ENCODE data around the gene SPACA6. TPM values are rescaled to one million over a fixed set of nuclear protein-coding genes. Genes with fewer than 3 reads are reported as not detected.
A peak's percentile ranks its signal among the peaks of the same experiment; 100 is the strongest.

SPACA6 gene
- total RNA-seq, 1 experiment from 2014 or later: 29.5 TPM

- Histone ChIP-seq H3K27me3 (ENCODE audit: insufficient read depth, low read depth) (no peaks in the 10 kb centered on the region), H3F3A (ENCODE audit: insufficient read depth, low read depth) (peaks cover 33% of the 10 kb centered on the region), H4K20me1 (ENCODE audit: insufficient read depth) (0 out of 2 replicates have a peak, but pooled peaks cover 13% of the 10 kb centered on the region), H3K9me3 (ENCODE audit: insufficient read depth, low read depth) (no peaks in the 10 kb centered on the region), H3K4me3 (no peak overlapping the region), H2AFZ (no peak overlapping the region), H3K4me1 (replicated peaks; ENCODE audit: insufficient read depth) (no peaks in the 10 kb centered on the region), H3K27ac (no peak overlapping the region), H3K79me2 (ENCODE audit: low read depth) (no peaks in the 10 kb centered on the region), H3K9me2 (ENCODE audit: insufficient read depth) (no peaks in the 10 kb centered on the region), H3K4me2 (no peak overlapping the region), H3K36me3 (ENCODE audit: low read depth) (peaks cover 8% of the 10 kb centered on the region; the same call in 1 of the 2 replicates)
- BruUV-seq (replicated peaks): no TSS peak
- intact Hi-C loops (cut with micrococcal nuclease; ENCODE audit: unreplicated experiment): no loop called here
- POLR2A ChIA-PET (ENCODE audit: unreplicated experiment): no interaction called here
- DNase-seq: no peak
- TF ChIP-seq CTCF (conservative IDR thresholded peaks at IDR 0.05) (no peak), EZH2 (IDR thresholded peaks at IDR 0.05; ENCODE audit: low read depth) (no peak)
- CTCF ChIA-PET: no interaction called here
These were observed 6.0 kb downstream of the SPACA6 start for GRCh38 chr19:51699170-51699569.

DNA sequence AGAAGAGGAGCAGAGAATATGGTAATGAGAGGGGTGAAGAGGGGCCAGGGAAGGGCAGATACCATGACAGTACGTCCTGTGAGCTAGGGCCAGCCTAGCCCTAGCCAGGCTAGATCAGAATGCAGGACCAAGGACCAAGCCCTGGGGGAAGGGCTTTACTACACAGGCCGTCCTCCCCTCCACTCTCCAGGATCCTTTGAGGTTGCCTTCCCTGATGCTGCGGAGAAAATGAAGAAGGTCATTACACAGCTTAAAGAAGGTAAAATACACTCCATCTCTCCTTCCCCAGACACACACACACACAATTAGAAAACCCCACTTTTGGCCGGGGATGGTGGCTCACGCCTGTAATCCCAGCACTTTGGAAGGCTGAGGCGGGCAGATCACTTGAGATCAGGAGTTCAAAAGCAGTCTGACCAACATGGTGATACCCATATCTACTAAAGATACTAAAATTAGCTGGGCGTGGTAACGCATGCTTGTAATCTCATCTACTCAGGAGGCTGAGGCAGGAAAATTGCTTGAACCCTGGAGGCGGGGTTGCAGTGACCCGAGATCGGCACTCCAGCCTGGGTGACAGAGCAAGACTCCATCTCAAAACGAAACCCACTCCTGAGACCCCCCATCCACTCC lies 8.5 kb downstream of the SPACA6 start:
- H3K4me1 ChIP-seq (replicated peaks; ENCODE audit: insufficient read depth): peaks cover 8% of the 10 kb centered on the region; the same call in 1 of the 2 replicates
- ChIA-PET POLR2A (ENCODE audit: unreplicated experiment) (no interaction called here), CTCF (no interaction called here)
- no peak overlapping the region for H3K4me3 ChIP-seq
- H2AFZ ChIP-seq: no peak overlapping the region
- BruUV-seq (replicated peaks): TSS peak; percentile 47
- peaks cover 37% of the 10 kb centered on the region for H3F3A ChIP-seq (ENCODE audit: insufficient read depth, low read depth)
- TF ChIP-seq CTCF (conservative IDR thresholded peaks at IDR 0.05) (no peak), EZH2 (IDR thresholded peaks at IDR 0.05; ENCODE audit: low read depth) (no peak)
- no peak overlapping the region for H3K4me2 ChIP-seq
- no peaks in the 10 kb centered on the region for H3K9me3 ChIP-seq (ENCODE audit: insufficient read depth, low read depth)
- intact Hi-C loops (cut with micrococcal nuclease; ENCODE audit: unreplicated experiment): loop anchor here (1.0 to 10.0 kb wide), 4 partner anchors 12 to 334 kb away; partner anchors contain the start of genes CLDND2, ETFB and ZNF613
- no peak for DNase-seq
- 0 out of 2 replicates have a peak, but pooled peaks cover 7% of the 10 kb centered on the region for H4K20me1 ChIP-seq (ENCODE audit: insufficient read depth)
- H3K27me3 ChIP-seq (ENCODE audit: insufficient read depth, low read depth): no peaks in the 10 kb centered on the region
- H3K79me2 ChIP-seq (ENCODE audit: low read depth): peaks cover 11% of the 10 kb centered on the region
- no peaks in the 10 kb centered on the region for H3K9me2 ChIP-seq (ENCODE audit: insufficient read depth)
- no peak overlapping the region for H3K27ac ChIP-seq
- peaks cover 10% of the 10 kb centered on the region; the same call in 1 of the 2 replicates for H3K36me3 ChIP-seq (ENCODE audit: low read depth)

GRCh38 chr19:51702103-51702824 lies 9.1 kb downstream of the SPACA6 start:
- Histone ChIP-seq H3F3A (ENCODE audit: insufficient read depth, low read depth) (peaks cover 42% of the 10 kb centered on the region), H4K20me1 (ENCODE audit: insufficient read depth) (0 out of 2 replicates have a peak, but pooled peaks cover 7% of the 10 kb centered on the region), H3K4me2 (no peak overlapping the region), H2AFZ (no peak overlapping the region), H3K27ac (no peak overlapping the region), H3K4me3 (no peak overlapping the region), H3K4me1 (replicated peaks; ENCODE audit: insufficient read depth) (peaks cover 8% of the 10 kb centered on the region; the same call in 1 of the 2 replicates), H3K9me2 (ENCODE audit: insufficient read depth) (no peaks in the 10 kb centered on the region), H3K79me2 (ENCODE audit: low read depth) (peaks cover 11% of the 10 kb centered on the region), H3K9me3 (ENCODE audit: insufficient read depth, low read depth) (no peaks in the 10 kb centered on the region), H3K27me3 (ENCODE audit: insufficient read depth, low read depth) (no peaks in the 10 kb centered on the region), H3K36me3 (ENCODE audit: low read depth) (peaks cover 10% of the 10 kb centered on the region; the same call in 1 of the 2 replicates)
- intact Hi-C loops (cut with micrococcal nuclease; ENCODE audit: unreplicated experiment): loop anchor here (1.0 to 10.0 kb wide), 4 partner anchors 13 to 335 kb away; partner anchors contain the start of genes CLDND2, ETFB and ZNF613
- no peak for TF ChIP-seq CTCF (conservative IDR thresholded peaks at IDR 0.05)
- no peak for TF ChIP-seq EZH2 (IDR thresholded peaks at IDR 0.05; ENCODE audit: low read depth)
- BruUV-seq (replicated peaks): no TSS peak
- CTCF ChIA-PET: no interaction called here
- POLR2A ChIA-PET (ENCODE audit: unreplicated experiment): interaction anchor here (0.6 to 0.8 kb wide), 2 partner anchors 14 to 131 kb away, joined by 10 to 35 read pairs; partner anchors contain the start of gene ZNF175
- peak in 1 of 2 experiments; percentile 92 for DNase-seq

All from PC-9 (cell line).